ENCODE measurements around the gene TM9SF4. TPM values are rescaled to one million over a fixed set of nuclear protein-coding genes. Genes with fewer than 3 reads are reported as not detected.

The TM9SF4 gene
- total and polyA plus RNA-seq, 2 of the 8 experiments (the other 6 are each of a cell fraction or from before 2014, with no cell fraction given), result 38.4 to 68.7 TPM

- Histone ChIP-seq H2BK120ac (replicated peaks; ENCODE audit: low read depth, low read length) (no peak overlapping the region), H4K20me1 (replicated peaks in 1 of 2; ENCODE audit: control insufficient read depth in 1 of 2, insufficient read depth in 2 of 2, low read length in 2 of 2) (no peaks in the 10 kb centered on the region), H3K23ac (ENCODE audit: insufficient read length) (no peak overlapping the region), H2AFZ (ENCODE audit: low read length) (no peak overlapping the region), H3K4me2 (ENCODE audit: insufficient read depth in 1 of 2, low read depth in 2 of 2, low read length in 2 of 2) (no peak overlapping the region), H3K23me2 (ENCODE audit: low read depth, low read length) (no peaks in the 10 kb centered on the region), H3K56ac (replicated peaks; ENCODE audit: insufficient read length, low read depth, low read length) (no peak overlapping the region), H3K18ac (ENCODE audit: extremely low read depth, low read length) (no peak overlapping the region), H3K79me2 (ENCODE audit: control insufficient read depth in 1 of 2, insufficient read depth in 2 of 2, low read length in 2 of 2) (no peaks in the 10 kb centered on the region), H2AK5ac (ENCODE audit: low read depth, low read length) (no peak overlapping the region), H4K5ac (ENCODE audit: insufficient read length, low read depth, low read length) (no peak overlapping the region), H3K9ac (replicated peaks in 1 of 4; ENCODE audit: extremely low read depth in 1 of 4, low read depth in 3 of 4, low read length in 3 of 4) (no peak overlapping the region), H3K9me3 (ENCODE audit: insufficient read depth in 2 of 2, low read depth in 1 of 2, low read length in 1 of 2) (no peaks in the 10 kb centered on the region), H3K4me3 (ENCODE audit: extremely low read depth in 1 of 4, insufficient read depth in 2 of 4, low read depth in 3 of 4, low read length in 4 of 4) (no peak overlapping the region), H4K91ac (replicated peaks; ENCODE audit: insufficient read length, low read length) (no peak overlapping the region), H3K4me1 (replicated peaks in 1 of 4; ENCODE audit: control insufficient read depth in 3 of 4, insufficient read depth in 4 of 4, low read length in 3 of 4) (peaks cover 0 to 3% (median under 1%) of the 10 kb centered on the region in 4 experiments; a peak in 4 of 7 replicates), H3K27ac (ENCODE audit: low read depth, low read length) (no peak overlapping the region), H3K14ac (ENCODE audit: insufficient read length) (no peak overlapping the region), H3K4ac (replicated peaks; ENCODE audit: insufficient read length, low read depth, low read length) (no peak overlapping the region), H3K79me1 (ENCODE audit: low read depth, low read length) (no peaks in the 10 kb centered on the region), H4K8ac (ENCODE audit: extremely low read depth, insufficient read depth, low read length) (no peak overlapping the region), H2BK15ac (ENCODE audit: low read length) (no peak overlapping the region), H2BK5ac (ENCODE audit: low read depth, low read length) (no peak overlapping the region), H3K36me3 (ENCODE audit: control insufficient read depth in 2 of 4, insufficient read depth in 4 of 4, low read length in 3 of 4) (no peaks in the 10 kb centered on the region), H2BK12ac (ENCODE audit: low read depth, low read length) (no peak overlapping the region), H3K27me3 (replicated peaks in 1 of 4; ENCODE audit: control insufficient read depth in 3 of 4, extremely low read depth in 1 of 4, insufficient read depth in 3 of 4, low read length in 3 of 4) (no peaks in the 10 kb centered on the region), H2BK20ac (ENCODE audit: low read length) (no peak overlapping the region)
- CTCF ChIA-PET (ENCODE audit: partially characterized antibody), result interaction anchor here (1.1 to 2.5 kb wide), 7 partner anchors 11 to 228 kb away, joined by 3 to 15 read pairs (median 3); no protein-coding TSS in a partner anchor
- WGBS, 2 experiments (ENCODE audit: extremely low coverage in 1 of 2, insufficient coverage in 1 of 2, insufficient read length in 1 of 2, insufficient replicate concordance in 2 of 2, low coverage in 1 of 2, low lambda C conversion rate in 2 of 2, missing lambda C conversion rate in 1 of 2), result 79% methylated on average over 3 of the region's 3 CpGs; no CpG with 5 or more reads in 1 of the 2 experiments
- FAIRE-seq, result no peak
- DNase-seq (ENCODE audit: low read depth in 1 of 2, low spot score in 2 of 2), result no peak
- POLR2A ChIA-PET (ENCODE audit: partially characterized antibody), result interaction anchor here (1.2 kb wide), 1 partner anchor 45 kb away, joined by 3 read pairs; no protein-coding TSS in a partner anchor
- no peak for TF ChIP-seq CHD2 (IDR thresholded peaks at IDR 0.05; ENCODE audit: low read length)
- TF ChIP-seq NANOG (IDR thresholded peaks at IDR 0.05; ENCODE audit: insufficient read depth, low read depth, low read length, poor library complexity, severe bottlenecking), result no peak
- TF ChIP-seq KDM1A (IDR thresholded peaks at IDR 0.05; ENCODE audit: borderline replicate concordance, low read length), result peak; percentile 82; the same call in 1 of the 2 replicates
Measured at GRCh38 chr20:32080783-32081182, 28.7 kb upstream of the TM9SF4 start.

All from H1 (cell line).